NCI-H1417 (cell line): Measurements from ENCODE around the gene NPHS1.
A peak's percentile ranks its signal among the peaks of the same experiment; 100 is the strongest.
"Not testable (repeated sequence)": the region's sequence is repeated elsewhere in the genome, so short reads cannot be mapped to it uniquely, and the experiment has no call there.

Experiments
- DNase-seq, 3 experiments: peaks; one replicate each; lab custom pipeline; 2025; lab: John Stamatoyannopoulos, UW

The NPHS1 gene

GRCh38 chr19:35848486-35848885 is 3.8 kb downstream of the NPHS1 start:
- DNase-seq = no peak

- no peak for DNase-seq
Measured at GRCh38 chr19:35847911-35848310, 4.4 kb downstream of the NPHS1 start.

GRCh38 chr19:35846038-35846668 is 6.2 kb downstream of the NPHS1 start:
- peak; percentile 14 to 51 (median 44) for DNase-seq

GRCh38 chr19:35845215-35846037 is 6.9 kb downstream of the NPHS1 start:
- peak; percentile 14 to 36 (median 14) for DNase-seq

- no peak for DNase-seq
Measured at GRCh38 chr19:35844482-35845214, 7.7 kb downstream of the NPHS1 start.

- peak in 1 of 3 experiments; percentile 15 for DNase-seq
Measured at GRCh38 chr19:35843676-35844481, 8.4 kb downstream of the NPHS1 start.

GRCh38 chr19:35842666-35843272 is 9.5 kb downstream of the NPHS1 start:
- DNase-seq = no peak

GRCh38 chr19:35841961-35842595 is 10.2 kb downstream of the NPHS1 start:
- DNase-seq = no peak

- DNase-seq = not testable (repeated sequence)
Measured at GRCh38 chr19:35836096-35836495, 16.2 kb downstream of the NPHS1 start.

GRCh38 chr19:35833972-35834371 is 18.3 kb downstream of the NPHS1 start:
- DNase-seq = no peak

GRCh38 chr19:35832054-35832453 is 20.2 kb downstream of the NPHS1 start:
- no peak for DNase-seq

GRCh38 chr19:35830986-35831385 is 21.3 kb downstream of the NPHS1 start:
- no peak for DNase-seq

GRCh38 chr19:35828692-35829301 is 23.5 kb downstream of the NPHS1 start:
- no peak for DNase-seq

- no peak for DNase-seq
Measured at GRCh38 chr19:35824150-35824549, 28.2 kb downstream of the NPHS1 start.

- no peak for DNase-seq
Measured at GRCh38 chr19:35822579-35822978, 29.7 kb downstream of the NPHS1 start.

GRCh38 chr19:35818445-35818844 is 33.9 kb downstream of the NPHS1 start:
- DNase-seq = no peak

- no peak for DNase-seq
Measured at GRCh38 chr19:35816846-35817245, 35.5 kb downstream of the NPHS1 start.

GRCh38 chr19:35816262-35816661 is 36.0 kb downstream of the NPHS1 start:
- DNase-seq = no peak

GRCh38 chr19:35813043-35813890 is 39.0 kb downstream of the NPHS1 start:
- no peak for DNase-seq
